SU-DHL-6 (cell line): ENCODE results near the gene TC2N.

Experiments used
- EZH2phosphoT487 ChIP-seq: fragments of 200-600 bp; sonication (generic), shearing (Covaris generic); conservative IDR thresholded peaks from 2 replicates; pipeline ENCODE4 v1.6.1; 2018; ENCODE audit warnings: mild to moderate bottlenecking, antibody characterized with exemption, low read length, moderate library complexity, mixed read lengths
- TF ChIP-seq, protein P1 (sequence below): fragments of 200-600 bp; sonication (generic); IDR thresholded peaks from one replicate; pipeline ENCODE4 v1.5.1; 2017; ENCODE audit warnings: antibody characterized with exemption, mild to moderate bottlenecking, low read length, moderate library complexity; ENCODE audit not compliant: insufficient read depth, poor library complexity, severe bottlenecking

DNA sequence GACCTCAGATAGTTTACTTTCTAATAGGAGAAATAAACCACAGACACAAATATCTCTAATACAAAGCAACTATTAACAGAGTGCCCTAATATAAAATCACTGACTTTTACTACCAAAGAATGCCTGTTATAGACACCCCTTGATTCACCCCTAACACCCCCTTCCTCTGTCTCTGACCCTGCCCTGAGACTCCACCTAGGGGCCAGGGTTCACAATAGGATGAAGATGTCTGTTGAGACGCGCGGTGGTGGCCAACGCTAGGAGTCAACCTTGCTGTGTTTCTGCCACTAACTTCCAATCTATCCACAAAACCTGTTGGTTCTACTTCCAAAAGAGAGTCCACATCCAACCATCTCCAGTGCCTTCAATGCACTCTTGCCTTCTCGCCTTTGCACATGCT is 10.9 kb upstream of the TC2N start:
- TF ChIP-seq, protein P1, sequence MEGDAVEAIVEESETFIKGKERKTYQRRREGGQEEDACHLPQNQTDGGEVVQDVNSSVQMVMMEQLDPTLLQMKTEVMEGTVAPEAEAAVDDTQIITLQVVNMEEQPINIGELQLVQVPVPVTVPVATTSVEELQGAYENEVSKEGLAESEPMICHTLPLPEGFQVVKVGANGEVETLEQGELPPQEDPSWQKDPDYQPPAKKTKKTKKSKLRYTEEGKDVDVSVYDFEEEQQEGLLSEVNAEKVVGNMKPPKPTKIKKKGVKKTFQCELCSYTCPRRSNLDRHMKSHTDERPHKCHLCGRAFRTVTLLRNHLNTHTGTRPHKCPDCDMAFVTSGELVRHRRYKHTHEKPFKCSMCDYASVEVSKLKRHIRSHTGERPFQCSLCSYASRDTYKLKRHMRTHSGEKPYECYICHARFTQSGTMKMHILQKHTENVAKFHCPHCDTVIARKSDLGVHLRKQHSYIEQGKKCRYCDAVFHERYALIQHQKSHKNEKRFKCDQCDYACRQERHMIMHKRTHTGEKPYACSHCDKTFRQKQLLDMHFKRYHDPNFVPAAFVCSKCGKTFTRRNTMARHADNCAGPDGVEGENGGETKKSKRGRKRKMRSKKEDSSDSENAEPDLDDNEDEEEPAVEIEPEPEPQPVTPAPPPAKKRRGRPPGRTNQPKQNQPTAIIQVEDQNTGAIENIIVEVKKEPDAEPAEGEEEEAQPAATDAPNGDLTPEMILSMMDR, result no peak
- TF ChIP-seq EZH2phosphoT487, result no peak
